ENCODE results near the gene ZFP92.

DNA sequence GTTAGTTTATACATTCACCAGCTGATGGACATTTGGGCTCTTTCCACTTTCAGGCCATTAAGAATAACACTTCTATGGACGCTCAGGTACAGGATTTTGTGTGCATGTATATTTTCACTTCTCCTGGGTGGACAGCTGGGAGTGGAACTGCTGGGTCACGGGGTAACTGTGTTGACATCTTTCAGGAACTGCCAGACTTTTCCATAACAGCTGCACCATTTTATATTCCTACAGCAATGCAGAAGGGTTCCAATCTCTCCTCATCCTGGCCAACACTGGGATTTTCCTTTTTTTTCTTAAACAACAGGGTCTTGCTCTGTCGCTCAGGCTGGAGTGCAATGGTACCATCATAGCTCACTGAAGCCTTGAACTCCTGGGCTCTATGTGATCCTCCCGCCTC is 47.2 kb downstream of the ZFP92 start:
- TF ChIP-seq, protein P1, sequence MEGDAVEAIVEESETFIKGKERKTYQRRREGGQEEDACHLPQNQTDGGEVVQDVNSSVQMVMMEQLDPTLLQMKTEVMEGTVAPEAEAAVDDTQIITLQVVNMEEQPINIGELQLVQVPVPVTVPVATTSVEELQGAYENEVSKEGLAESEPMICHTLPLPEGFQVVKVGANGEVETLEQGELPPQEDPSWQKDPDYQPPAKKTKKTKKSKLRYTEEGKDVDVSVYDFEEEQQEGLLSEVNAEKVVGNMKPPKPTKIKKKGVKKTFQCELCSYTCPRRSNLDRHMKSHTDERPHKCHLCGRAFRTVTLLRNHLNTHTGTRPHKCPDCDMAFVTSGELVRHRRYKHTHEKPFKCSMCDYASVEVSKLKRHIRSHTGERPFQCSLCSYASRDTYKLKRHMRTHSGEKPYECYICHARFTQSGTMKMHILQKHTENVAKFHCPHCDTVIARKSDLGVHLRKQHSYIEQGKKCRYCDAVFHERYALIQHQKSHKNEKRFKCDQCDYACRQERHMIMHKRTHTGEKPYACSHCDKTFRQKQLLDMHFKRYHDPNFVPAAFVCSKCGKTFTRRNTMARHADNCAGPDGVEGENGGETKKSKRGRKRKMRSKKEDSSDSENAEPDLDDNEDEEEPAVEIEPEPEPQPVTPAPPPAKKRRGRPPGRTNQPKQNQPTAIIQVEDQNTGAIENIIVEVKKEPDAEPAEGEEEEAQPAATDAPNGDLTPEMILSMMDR (conservative IDR thresholded peaks at IDR 0.05) = no peak
- TF ChIP-seq EZH2 (IDR thresholded peaks at IDR 0.05; ENCODE audit: low read depth) = no peak
